ENCODE data around the gene SARNP. TPM values are rescaled to one million over a fixed set of nuclear protein-coding genes. Genes with fewer than 3 reads are reported as not detected.

SARNP gene
- total and polyA plus RNA-seq, 8 donors = 12.3 to 47.9 (median 17.3) TPM

GRCh38 chr12:55861871-55862270 is 44.3 kb upstream of the SARNP start:
- Histone ChIP-seq H3K27ac (no peak overlapping the region), H3K9me3 (no peaks in the 10 kb centered on the region), H3K4me1 (no peaks in the 10 kb centered on the region), H3K4me3 (no peak overlapping the region), H3K36me3 (no peaks in the 10 kb centered on the region), H3K27me3 (no peaks in the 10 kb centered on the region)
- peak in 1 of 4 donors; percentile 24 for ATAC-seq
- DNase-seq = no peak
- TF ChIP-seq, protein P1, sequence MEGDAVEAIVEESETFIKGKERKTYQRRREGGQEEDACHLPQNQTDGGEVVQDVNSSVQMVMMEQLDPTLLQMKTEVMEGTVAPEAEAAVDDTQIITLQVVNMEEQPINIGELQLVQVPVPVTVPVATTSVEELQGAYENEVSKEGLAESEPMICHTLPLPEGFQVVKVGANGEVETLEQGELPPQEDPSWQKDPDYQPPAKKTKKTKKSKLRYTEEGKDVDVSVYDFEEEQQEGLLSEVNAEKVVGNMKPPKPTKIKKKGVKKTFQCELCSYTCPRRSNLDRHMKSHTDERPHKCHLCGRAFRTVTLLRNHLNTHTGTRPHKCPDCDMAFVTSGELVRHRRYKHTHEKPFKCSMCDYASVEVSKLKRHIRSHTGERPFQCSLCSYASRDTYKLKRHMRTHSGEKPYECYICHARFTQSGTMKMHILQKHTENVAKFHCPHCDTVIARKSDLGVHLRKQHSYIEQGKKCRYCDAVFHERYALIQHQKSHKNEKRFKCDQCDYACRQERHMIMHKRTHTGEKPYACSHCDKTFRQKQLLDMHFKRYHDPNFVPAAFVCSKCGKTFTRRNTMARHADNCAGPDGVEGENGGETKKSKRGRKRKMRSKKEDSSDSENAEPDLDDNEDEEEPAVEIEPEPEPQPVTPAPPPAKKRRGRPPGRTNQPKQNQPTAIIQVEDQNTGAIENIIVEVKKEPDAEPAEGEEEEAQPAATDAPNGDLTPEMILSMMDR (IDR thresholded peaks at IDR 0.05) = no peak
- 79 to 87% methylated on average over 3 of the region's 3 CpGs for WGBS, 2 donors
- intact Hi-C loops (cut with DNase I) = no loop called here
- no peak for FAIRE-seq

- TF ChIP-seq, protein P1 (IDR thresholded peaks at IDR 0.05) = no peak
- DNase-seq = no peak
- no peak for FAIRE-seq
- WGBS, 2 donors = 92 to 94% methylated on average over 8 of the region's 8 CpGs
- Histone ChIP-seq H3K27ac (no peak overlapping the region), H3K4me3 (no peak overlapping the region), H3K27me3 (no peaks in the 10 kb centered on the region), H3K4me1 (no peaks in the 10 kb centered on the region), H3K36me3 (no peaks in the 10 kb centered on the region), H3K9me3 (no peaks in the 10 kb centered on the region)
- intact Hi-C loops (cut with DNase I) = no loop called here
- ATAC-seq = no peak
These were observed 43.9 kb upstream of the SARNP start for GRCh38 chr12:55861396-55861795.

DNA sequence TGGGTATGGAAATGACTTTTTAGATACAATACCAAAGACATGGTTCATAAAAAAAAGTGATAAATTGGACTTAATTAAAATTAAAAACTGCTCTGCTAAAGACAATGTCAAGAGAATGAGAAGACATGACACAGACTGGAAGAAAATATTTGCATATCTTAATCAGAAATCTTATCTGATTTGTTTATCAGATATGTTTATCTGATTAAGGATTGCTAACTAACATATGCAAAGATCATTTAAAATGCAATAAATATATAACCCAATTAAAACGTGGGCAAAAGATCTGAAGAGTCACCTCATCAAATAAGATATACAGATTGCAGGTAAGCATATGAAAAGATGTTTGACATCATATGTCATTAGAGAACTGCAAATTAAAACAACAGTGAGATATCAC is 35.2 kb upstream of the SARNP start:
- no peaks in the 10 kb centered on the region for H3K27me3 ChIP-seq
- H3K27ac ChIP-seq = no peak overlapping the region
- ATAC-seq = no peak
- no peak overlapping the region for H3K4me3 ChIP-seq
- H3K36me3 ChIP-seq = no peaks in the 10 kb centered on the region
- WGBS, 2 donors = 38 to 40% methylated on average over 1 of the region's 1 CpG
- TF ChIP-seq, protein P1 (IDR thresholded peaks at IDR 0.05) = no peak
- FAIRE-seq = no peak
- intact Hi-C loops (cut with DNase I) = no loop called here
- DNase-seq = no peak
- no peaks in the 10 kb centered on the region for H3K9me3 ChIP-seq
- no peaks in the 10 kb centered on the region for H3K4me1 ChIP-seq

- H3K27ac ChIP-seq = no peak overlapping the region
- no peaks in the 10 kb centered on the region for H3K4me1 ChIP-seq
- FAIRE-seq (no peak), DNase-seq (no peak), ATAC-seq (no peak)
- TF ChIP-seq, protein P1 (IDR thresholded peaks at IDR 0.05) = no peak
- no peaks in the 10 kb centered on the region for H3K9me3 ChIP-seq
- 83 to 85% methylated on average over 3 of the region's 3 CpGs for WGBS, 2 donors
- H3K36me3 ChIP-seq = no peaks in the 10 kb centered on the region
- intact Hi-C loops (cut with DNase I) = no loop called here
- no peak overlapping the region for H3K4me3 ChIP-seq
- no peaks in the 10 kb centered on the region for H3K27me3 ChIP-seq
These were observed 33.4 kb upstream of the SARNP start for GRCh38 chr12:55850893-55851292.

DNA sequence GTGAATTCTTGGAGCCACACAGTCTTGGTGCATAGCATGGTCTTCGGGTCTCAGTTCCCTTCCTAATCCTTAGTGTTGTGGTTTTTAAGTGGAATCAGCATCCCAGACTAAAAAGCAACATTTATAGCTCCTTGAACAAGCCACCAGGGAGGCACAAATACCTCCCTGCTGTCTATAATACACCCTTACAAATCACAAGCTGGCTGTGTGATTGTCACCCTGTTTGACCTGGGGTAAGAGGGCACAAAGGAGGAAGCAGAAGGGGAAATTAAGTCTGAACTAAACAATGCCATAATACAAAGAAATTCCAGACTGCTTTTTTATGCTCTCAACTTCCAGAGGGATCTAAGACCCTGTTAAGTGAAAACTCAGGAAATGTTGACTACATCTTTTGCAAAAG is 32.9 kb upstream of the SARNP start:
- ATAC-seq (no peak), DNase-seq (no peak), FAIRE-seq (no peak)
- Histone ChIP-seq H3K36me3 (no peaks in the 10 kb centered on the region), H3K9me3 (no peaks in the 10 kb centered on the region), H3K27me3 (no peaks in the 10 kb centered on the region), H3K27ac (no peak overlapping the region), H3K4me3 (no peak overlapping the region), H3K4me1 (no peaks in the 10 kb centered on the region)
- 27 to 35% methylated on average over 1 of the region's 1 CpG for WGBS, 2 donors
- TF ChIP-seq, protein P1 (IDR thresholded peaks at IDR 0.05) = no peak
- intact Hi-C loops (cut with DNase I) = no loop called here

Data from pancreas (tissue), 10 donors.